HG03378 (cell line): ENCODE results near the gene RBM26.
A peak's percentile ranks its signal among the peaks of the same experiment; 100 is the strongest.

ENCODE experiments used
- ATAC-seq: cut with Tn5 transposase; IDR thresholded peaks from one replicate; pipeline ENCODE4 v1.9.1; 2021; ENCODE audit warnings: mild to moderate bottlenecking, moderate library complexity; ENCODE audit not compliant: unreplicated experiment

RBM26 gene

GRCh38 chr13:79340490-79340889, 65.6 kb downstream of the RBM26 start:
- ATAC-seq, result no peak

GRCh38 chr13:79338343-79338742, 67.7 kb downstream of the RBM26 start:
- ATAC-seq, result no peak

- ATAC-seq, result no peak
These were observed 69.1 kb downstream of the RBM26 start for GRCh38 chr13:79336966-79337365.

GRCh38 chr13:79328510-79328909, 77.5 kb downstream of the RBM26 start:
- ATAC-seq, result no peak

GRCh38 chr13:79320433-79320832, 85.6 kb downstream of the RBM26 start:
- no peak for ATAC-seq

- ATAC-seq, result no peak
These were observed 87.4 kb downstream of the RBM26 start for GRCh38 chr13:79318664-79319063.

GRCh38 chr13:79317856-79318255, 88.2 kb downstream of the RBM26 start:
- no peak for ATAC-seq

- ATAC-seq, result no peak
These were observed 91.4 kb downstream of the RBM26 start for GRCh38 chr13:79314652-79315051.

GRCh38 chr13:79312340-79312855, 93.7 kb downstream of the RBM26 start:
- no peak for ATAC-seq

GRCh38 chr13:79311386-79311785, 94.7 kb downstream of the RBM26 start:
- ATAC-seq, result no peak

GRCh38 chr13:79309690-79310089, 96.4 kb downstream of the RBM26 start:
- no peak for ATAC-seq

GRCh38 chr13:79307866-79308298, 98.2 kb downstream of the RBM26 start:
- ATAC-seq, result peak; percentile 52

GRCh38 chr13:79307433-79307861, 98.6 kb downstream of the RBM26 start:
- peak; percentile 46 for ATAC-seq

- no peak for ATAC-seq
These were observed 99.4 kb downstream of the RBM26 start for GRCh38 chr13:79306650-79307049.

- peak; percentile 66 for ATAC-seq
These were observed 108.9 kb downstream of the RBM26 start for GRCh38 chr13:79297128-79297527.

GRCh38 chr13:79295906-79296706, 109.9 kb downstream of the RBM26 start:
- no peak for ATAC-seq

GRCh38 chr13:79290595-79291244, 115.3 kb downstream of the RBM26 start:
- no peak for ATAC-seq

- no peak for ATAC-seq
These were observed 116.5 kb downstream of the RBM26 start for GRCh38 chr13:79289571-79289970.

- no peak for ATAC-seq
These were observed 117.9 kb downstream of the RBM26 start for GRCh38 chr13:79287939-79288795.

GRCh38 chr13:79285159-79285558, 120.9 kb downstream of the RBM26 start:
- ATAC-seq, result no peak

GRCh38 chr13:79283742-79284141, 122.3 kb downstream of the RBM26 start:
- ATAC-seq, result no peak
